ENCODE measurements around the gene RNF183.

- TF ChIP-seq POLR2AphosphoS5 (IDR thresholded peaks at IDR 0.05) (no peak), POLR2A (IDR thresholded peaks at IDR 0.05) (no peak)
Measured at GRCh38 chr9:113267911-113268566, 35.1 kb downstream of the RNF183 start.

Data from breast epithelium (tissue), 3 donors.